Hematopoietic multipotent progenitor cell (in vitro differentiated cells): Measurements from ENCODE around the gene RPS15. TPM values are rescaled to one million over a fixed set of nuclear protein-coding genes. Genes with fewer than 3 reads are reported as not detected.

Source experiments
- DNase-seq, 3 donors: peaks; one replicate each; pipeline ENCODE4 v3.0.0-alpha.2; 2011 to 2015; ENCODE audit warnings: low read depth in 2 of 3, low spot score in 2 of 3
- total RNA-seq: library from RNA; depleted of rRNA; stranded (reverse); fragments of >200 nt; gene quantifications from one replicate; pipeline ENCODE4 v1.2.3, GENCODE V29; 2012

Gene RPS15
- total RNA-seq, 1 donor, result 2,062 TPM

- peak; percentile 79 to 95 (median 91) for DNase-seq
Observed at GRCh38 chr19:1478934-1479707, 40.9 kb downstream of the RPS15 start, which contains the start of gene C19orf25. TSS of gene C19orf25 (minus strand) at chr19:1479215. CDS start at chr19:1478903, 312 bp downstream.

GRCh38 chr19:1481224-1481892 is 43.2 kb downstream of the RPS15 start:
- no peak for DNase-seq

- DNase-seq, result no peak
Observed at GRCh38 chr19:1481893-1482360, 43.7 kb downstream of the RPS15 start.

- DNase-seq, result no peak
Observed at GRCh38 chr19:1482361-1483130, 44.4 kb downstream of the RPS15 start.

- DNase-seq, result no peak
Observed at GRCh38 chr19:1483131-1483978, 45.2 kb downstream of the RPS15 start.

GRCh38 chr19:1483979-1484428 is 45.8 kb downstream of the RPS15 start:
- DNase-seq, result no peak

- no peak for DNase-seq
Observed at GRCh38 chr19:1486720-1487575, 48.8 kb downstream of the RPS15 start.

GRCh38 chr19:1487576-1488281 is 49.5 kb downstream of the RPS15 start:
- no peak for DNase-seq

- DNase-seq, result no peak
Observed at GRCh38 chr19:1488282-1488601, 50.0 kb downstream of the RPS15 start.

GRCh38 chr19:1489463-1490310 is 51.5 kb downstream of the RPS15 start:
- DNase-seq, result peak in 1 of 3 donors; percentile 74

Other genes with a start within 250 kb of the RPS15 start
- 104 TPM for gene STK11, start 232.6 kb upstream of the RPS15 start, total RNA-seq
- gene CBARP, start 200.4 kb upstream of the RPS15 start, total RNA-seq, result 0.27 TPM
- 52.2 TPM for gene ATP5F1D, start 196.6 kb upstream of the RPS15 start, total RNA-seq
- gene MIDN, start 189.8 kb upstream of the RPS15 start, total RNA-seq, result 64.9 TPM
- 220 TPM for gene CIRBP, start 169.1 kb upstream of the RPS15 start, total RNA-seq
- 30.7 TPM for gene FAM174C, start 162.9 kb upstream of the RPS15 start, total RNA-seq
- not detected for gene EFNA2, start 152.5 kb upstream of the RPS15 start, total RNA-seq
- gene NDUFS7, start 54.5 kb upstream of the RPS15 start, total RNA-seq, result 121 TPM
- 32.0 TPM for gene GAMT, start 36.9 kb upstream of the RPS15 start, total RNA-seq
- 46.9 TPM for gene DAZAP1, start 30.8 kb upstream of the RPS15 start, total RNA-seq
- gene APC2, start 11.7 kb downstream of the RPS15 start, total RNA-seq, result 0.27 TPM
- 37.7 TPM for gene C19orf25, start 40.8 kb downstream of the RPS15 start, total RNA-seq
- 11.6 TPM for gene PCSK4, start 52.0 kb downstream of the RPS15 start, total RNA-seq
- 3.2 TPM for gene REEP6, start 52.8 kb downstream of the RPS15 start, total RNA-seq
- gene ADAMTSL5, start 74.6 kb downstream of the RPS15 start, total RNA-seq, result not detected
- not detected for gene PLK5, start 85.7 kb downstream of the RPS15 start, total RNA-seq
- 4.8 TPM for gene MEX3D, start 129.9 kb downstream of the RPS15 start, total RNA-seq
- 80.2 TPM for gene MBD3, start 154.5 kb downstream of the RPS15 start, total RNA-seq
- gene UQCR11, start 167.1 kb downstream of the RPS15 start, total RNA-seq, result 36.9 TPM
- 151 TPM for gene TCF3, start 214.2 kb downstream of the RPS15 start, total RNA-seq